OCI-LY7 (cell line): ENCODE data around the gene HK2.

Source experiments
- CTCF ChIP-seq: fragments of 200-600 bp; sonication (generic); conservative IDR thresholded peaks from 2 replicates; pipeline ENCODE4 v1.5.1; 2014; ENCODE audit warnings: mild to moderate bottlenecking, antibody characterized with exemption, low read length, moderate library complexity, mixed read lengths
- EZH2phosphoT487 ChIP-seq: fragments of 200-600 bp; sonication (generic); IDR thresholded peaks from 2 replicates; pipeline ENCODE4 v1.6.1; 2018; ENCODE audit warnings: low read depth, borderline replicate concordance, mild to moderate bottlenecking, mixed run types, antibody characterized with exemption, low read length, moderate library complexity, mixed read lengths

DNA sequence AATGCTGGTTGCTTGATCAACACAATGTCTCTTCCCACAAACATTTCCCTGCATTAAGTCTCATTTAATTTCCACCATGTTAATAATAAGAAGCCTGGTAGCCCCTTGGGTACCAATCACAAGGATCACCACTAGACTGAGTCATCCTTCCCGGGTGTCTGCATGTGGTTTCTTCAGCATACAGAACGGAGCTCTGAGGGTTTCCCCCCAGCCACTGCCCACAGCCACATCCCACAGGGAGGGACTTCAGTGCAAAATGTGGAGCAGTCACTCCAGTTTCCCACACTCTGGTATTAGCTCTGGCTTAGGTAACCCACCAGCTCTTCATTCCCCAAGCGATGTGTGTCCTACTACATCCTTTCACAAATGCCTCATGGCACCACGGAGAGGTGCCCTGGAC, 81.8 kb downstream of the HK2 start:
- TF ChIP-seq CTCF, result no peak
- no peak for TF ChIP-seq EZH2phosphoT487
